Thymus (tissue), 11 donors: Measurements from ENCODE around the gene PAQR7. TPM values are rescaled to one million over a fixed set of nuclear protein-coding genes. Genes with fewer than 3 reads are reported as not detected.

Experiments
- DNase-seq, 9 donors: peaks; one replicate each; pipeline ENCODE4 v3.0.0-alpha.2; 2013; ENCODE audit warnings: low spot score in 9 of 9, low read depth in 6 of 9, missing footprints in 1 of 9
- H3K27ac ChIP-seq, 2 donors: one replicate each; pipeline ENCODE4 v1.5.1; 2013; ENCODE audit warnings: control low read depth in 1 of 2, low read depth in 1 of 2, low read length in 1 of 2, mild to moderate bottlenecking in 1 of 2, moderate library complexity in 1 of 2
- H3K27me3 ChIP-seq, 2 donors: one replicate each; pipeline ENCODE4 v1.5.1; 2013; ENCODE audit warnings: low read length in 1 of 2; ENCODE audit not compliant: control insufficient read depth in 2 of 2, insufficient read depth in 1 of 2
- H3K36me3 ChIP-seq, 2 donors: one replicate each; pipeline ENCODE4 v1.5.1; 2013; ENCODE audit warnings: low read length in 1 of 2, mild to moderate bottlenecking in 1 of 2, moderate library complexity in 1 of 2; ENCODE audit not compliant: control insufficient read depth in 2 of 2, insufficient read depth in 2 of 2
- H3K4me1 ChIP-seq, 2 donors: one replicate each; pipeline ENCODE4 v1.5.1; 2013; ENCODE audit warnings: low read length in 2 of 2; ENCODE audit not compliant: control insufficient read depth in 2 of 2, insufficient read depth in 2 of 2
- H3K4me3 ChIP-seq, 2 donors: one replicate each; pipeline ENCODE4 v1.5.1; 2013; ENCODE audit warnings: low read length in 2 of 2, control low read depth in 1 of 2, mild to moderate bottlenecking in 1 of 2
- H3K9me3 ChIP-seq, 2 donors: one replicate each; pipeline ENCODE4 v1.5.1; 2013; ENCODE audit warnings: low read length in 1 of 2, mild to moderate bottlenecking in 1 of 2; ENCODE audit not compliant: control insufficient read depth in 2 of 2, insufficient read depth in 1 of 2
- WGBS: extraction: QIAGEN DNeasy Blood & Tissue Kit; methylation state at CpG from one replicate; pipeline ENCODE4 v1.1.7; 2013; 5-methylcytosine and 5-hydroxymethylcytosine counted together
- polyA plus RNA-seq: library from polyadenylated mRNA; stranded (reverse); fragments of 200-250 nt; gene quantifications from one replicate; pipeline ENCODE4 v1.2.3, GENCODE V29; 2013
- total RNA-seq: library from RNA; stranded (reverse); fragments of 120-200 nt; gene quantifications from one replicate; pipeline ENCODE4 v1.2.4, GENCODE V29; 2013
- donor health status: healthy.

Gene PAQR7
- total and polyA plus RNA-seq, 2 donors, result 2.5 to 2.9 TPM

GRCh38 chr1:25872713-25873112 is 2.8 kb downstream of the PAQR7 start:
- H3K4me1 ChIP-seq, result peaks cover 11 to 26% of the 10 kb centered on the region in 2 donors

GRCh38 chr1:25871704-25872494 is 3.6 kb downstream of the PAQR7 start:
- H3K27ac ChIP-seq, result no peak overlapping the region
- no peaks in the 10 kb centered on the region for H3K36me3 ChIP-seq
- no peak for DNase-seq
- H3K4me1 ChIP-seq, result peaks cover 11 to 26% of the 10 kb centered on the region in 2 donors
- H3K9me3 ChIP-seq, result peaks cover 0 to 10% of the 10 kb centered on the region in 2 donors
- H3K4me3 ChIP-seq, result no peak overlapping the region
- H3K27me3 ChIP-seq, result peaks cover 5 to 27% of the 10 kb centered on the region in 2 donors
- 95% methylated on average over 9 of the region's 9 CpGs for WGBS

More at GRCh38 chr1:25872713-25873112, 2.8 kb downstream of the PAQR7 start:
- DNase-seq, result no peak
- H3K9me3 ChIP-seq, result peaks cover 0 to 10% of the 10 kb centered on the region in 2 donors
- H3K27ac ChIP-seq, result no peak overlapping the region
- 58% methylated on average over 2 of the region's 2 CpGs for WGBS
- no peaks in the 10 kb centered on the region for H3K36me3 ChIP-seq
- H3K27me3 ChIP-seq, result peaks cover 7 to 27% of the 10 kb centered on the region in 2 donors
- H3K4me3 ChIP-seq, result no peak overlapping the region

- Histone ChIP-seq H3K9me3 (peaks cover 0 to 10% of the 10 kb centered on the region in 2 donors), H3K36me3 (no peaks in the 10 kb centered on the region), H3K27me3 (peaks cover 5 to 21% of the 10 kb centered on the region in 2 donors), H3K4me1 (peaks cover 11 to 26% of the 10 kb centered on the region in 2 donors), H3K4me3 (no peak overlapping the region), H3K27ac (no peak overlapping the region)
- DNase-seq, result no peak
- 77% methylated on average over 5 of the region's 5 CpGs for WGBS
Measured at GRCh38 chr1:25871086-25871703, 4.3 kb downstream of the PAQR7 start.

DNA sequence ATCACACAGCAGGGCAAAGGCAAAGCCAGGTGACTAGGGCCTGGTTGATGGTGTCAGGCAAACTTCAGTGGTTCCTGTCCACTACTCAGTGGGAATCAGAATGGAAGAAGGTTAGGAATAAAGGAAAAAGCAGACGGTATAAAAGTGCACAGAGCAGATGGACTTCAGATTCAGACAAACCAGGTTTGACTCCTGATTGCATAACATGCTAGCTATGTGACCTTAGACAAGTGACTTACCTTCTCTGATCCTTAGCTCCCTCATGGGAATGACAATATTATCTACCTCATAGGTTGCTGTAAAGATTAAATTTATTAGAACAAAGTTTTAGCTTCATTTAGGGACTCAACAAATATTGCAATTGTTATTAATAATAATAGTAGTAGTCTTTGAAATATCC is 4.9 kb downstream of the PAQR7 start:
- H3K36me3 ChIP-seq, result no peaks in the 10 kb centered on the region
- no peak for DNase-seq
- H3K4me1 ChIP-seq, result peaks cover 10 to 20% of the 10 kb centered on the region in 2 donors
- 96% methylated on average over 1 of the region's 1 CpG for WGBS
- H3K27ac ChIP-seq, result no peak overlapping the region
- H3K9me3 ChIP-seq, result peaks cover 0 to 10% of the 10 kb centered on the region in 2 donors
- peaks cover 5 to 16% of the 10 kb centered on the region in 2 donors for H3K27me3 ChIP-seq
- no peak overlapping the region for H3K4me3 ChIP-seq

GRCh38 chr1:25869909-25870606 is 5.5 kb downstream of the PAQR7 start:
- 89% methylated on average over 6 of the region's 6 CpGs for WGBS
- no peaks in the 10 kb centered on the region for H3K36me3 ChIP-seq
- H3K9me3 ChIP-seq, result peaks cover 0 to 10% of the 10 kb centered on the region in 2 donors
- no peak overlapping the region for H3K4me3 ChIP-seq
- H3K27me3 ChIP-seq, result peaks cover 5 to 10% of the 10 kb centered on the region in 2 donors
- peaks cover 7 to 19% of the 10 kb centered on the region in 2 donors for H3K4me1 ChIP-seq
- no peak overlapping the region for H3K27ac ChIP-seq
- DNase-seq, result no peak

DNA sequence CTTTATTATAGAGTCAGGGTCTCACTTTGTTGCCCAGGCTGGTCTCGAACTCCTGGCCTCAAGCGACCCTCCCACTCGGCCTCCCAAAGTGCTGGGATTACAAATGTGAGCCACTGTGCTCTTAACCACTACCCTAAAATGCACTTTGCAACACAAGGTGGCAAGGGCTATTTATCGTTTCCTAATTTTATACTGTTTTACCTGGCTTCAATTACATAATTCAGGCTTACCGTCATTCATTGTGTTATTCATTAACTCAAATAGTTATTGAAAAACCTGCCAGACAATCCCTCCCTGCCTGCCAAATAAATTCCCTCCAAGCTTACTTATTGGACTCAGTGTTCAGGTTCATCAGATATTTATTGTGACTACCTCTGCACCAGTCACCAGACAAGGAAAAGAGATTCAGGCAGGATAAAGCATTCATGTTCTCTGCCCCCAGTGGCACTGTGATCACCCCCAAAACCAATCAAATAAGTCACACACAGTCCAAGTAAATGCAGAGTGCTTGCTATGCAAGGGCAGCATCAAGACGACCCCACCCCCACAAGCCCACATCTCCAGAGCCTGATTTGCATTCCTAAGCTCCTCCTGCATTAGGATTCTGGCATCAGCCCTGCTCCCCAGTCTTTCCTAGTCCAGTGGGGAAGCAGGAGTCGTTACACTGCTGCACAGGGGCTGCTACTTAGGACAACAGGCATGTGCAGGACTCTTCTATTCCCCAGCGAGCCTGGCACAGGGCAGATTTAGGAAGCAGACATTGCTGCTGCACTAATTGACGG is 8.1 kb downstream of the PAQR7 start:
- Histone ChIP-seq H3K9me3 (peaks cover 0 to 3% of the 10 kb centered on the region in 2 donors), H3K4me1 (peaks cover 0 to 9% of the 10 kb centered on the region in 2 donors), H3K4me3 (no peak overlapping the region), H3K27ac (no peak overlapping the region), H3K27me3 (no peaks in the 10 kb centered on the region), H3K36me3 (peaks cover 0 to 9% of the 10 kb centered on the region in 2 donors)
- WGBS, result 86% methylated on average over 9 of the region's 9 CpGs
- DNase-seq, result no peak

- H3K36me3 ChIP-seq, result peaks cover 0 to 9% of the 10 kb centered on the region in 2 donors
- no peak for DNase-seq
- H3K27me3 ChIP-seq, result no peaks in the 10 kb centered on the region
- no peak overlapping the region for H3K27ac ChIP-seq
- H3K4me1 ChIP-seq, result peaks cover 0 to 5% of the 10 kb centered on the region in 2 donors
- WGBS, result 98% methylated on average over 1 of the region's 1 CpG
- no peaks in the 10 kb centered on the region for H3K9me3 ChIP-seq
- H3K4me3 ChIP-seq, result no peak overlapping the region
Measured at GRCh38 chr1:25866288-25866687, 9.2 kb downstream of the PAQR7 start.

DNA sequence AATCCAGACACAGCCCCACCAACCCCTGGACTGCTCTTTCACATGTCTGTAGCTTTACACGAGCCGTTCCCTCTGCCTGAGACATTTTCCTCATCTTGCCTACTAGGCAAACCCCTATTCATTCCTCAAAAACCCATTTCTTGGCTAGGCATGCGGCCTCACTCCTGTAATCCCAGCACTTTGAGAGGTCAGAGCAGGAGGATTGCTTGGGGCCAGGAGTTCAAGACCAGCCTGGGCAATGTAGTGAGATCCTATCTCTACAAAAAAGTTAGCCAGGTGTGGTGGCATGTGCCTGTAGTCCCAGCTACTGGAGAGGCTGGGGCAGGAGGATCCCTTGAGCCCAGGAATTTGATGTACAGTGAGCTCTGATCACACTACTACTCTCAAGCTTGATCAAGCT is 11.1 kb downstream of the PAQR7 start:
- H3K36me3 ChIP-seq, result peaks cover 0 to 9% of the 10 kb centered on the region in 2 donors
- DNase-seq, result no peak
- WGBS, result 95% methylated on average over 3 of the region's 3 CpGs
- H3K4me1 ChIP-seq, result peaks cover 0 to 16% of the 10 kb centered on the region in 2 donors
- no peak overlapping the region for H3K4me3 ChIP-seq
- H3K27ac ChIP-seq, result no peak overlapping the region
- H3K27me3 ChIP-seq, result no peaks in the 10 kb centered on the region
- peaks cover 0 to 9% of the 10 kb centered on the region in 2 donors for H3K9me3 ChIP-seq
